GM12874 (cell line): ENCODE measurements around the gene CBFA2T3.

ENCODE experiments used
- TF ChIP-seq, protein P1 (sequence below): IDR thresholded peaks from 2 replicates; pipeline ENCODE4 v1.5.1; 2011; ENCODE audit warnings: low read depth, mild to moderate bottlenecking, control low read depth, low read length, moderate library complexity; ENCODE audit not compliant: insufficient read depth

The CBFA2T3 gene

DNA sequence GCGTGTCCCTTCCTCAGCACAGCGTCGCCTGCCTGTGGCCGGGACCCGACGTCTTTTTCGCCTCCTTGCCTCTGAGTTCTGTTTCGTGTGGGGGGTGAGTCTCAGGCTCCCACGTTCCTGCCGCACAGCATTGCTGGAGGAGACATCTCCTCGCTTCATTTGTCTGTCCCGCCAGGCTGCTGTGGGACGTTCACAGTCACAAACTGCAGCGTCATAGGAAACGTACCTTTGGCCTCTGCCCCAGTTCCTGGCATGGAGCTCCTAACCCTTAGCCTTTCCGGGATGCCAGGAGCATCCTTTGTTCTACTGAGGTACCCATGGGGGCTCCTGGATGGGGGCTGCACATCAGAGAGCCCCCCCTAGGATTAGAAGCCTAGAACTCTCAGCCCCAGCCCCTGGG, 18.2 kb upstream of the CBFA2T3 start:
- TF ChIP-seq, protein P1, sequence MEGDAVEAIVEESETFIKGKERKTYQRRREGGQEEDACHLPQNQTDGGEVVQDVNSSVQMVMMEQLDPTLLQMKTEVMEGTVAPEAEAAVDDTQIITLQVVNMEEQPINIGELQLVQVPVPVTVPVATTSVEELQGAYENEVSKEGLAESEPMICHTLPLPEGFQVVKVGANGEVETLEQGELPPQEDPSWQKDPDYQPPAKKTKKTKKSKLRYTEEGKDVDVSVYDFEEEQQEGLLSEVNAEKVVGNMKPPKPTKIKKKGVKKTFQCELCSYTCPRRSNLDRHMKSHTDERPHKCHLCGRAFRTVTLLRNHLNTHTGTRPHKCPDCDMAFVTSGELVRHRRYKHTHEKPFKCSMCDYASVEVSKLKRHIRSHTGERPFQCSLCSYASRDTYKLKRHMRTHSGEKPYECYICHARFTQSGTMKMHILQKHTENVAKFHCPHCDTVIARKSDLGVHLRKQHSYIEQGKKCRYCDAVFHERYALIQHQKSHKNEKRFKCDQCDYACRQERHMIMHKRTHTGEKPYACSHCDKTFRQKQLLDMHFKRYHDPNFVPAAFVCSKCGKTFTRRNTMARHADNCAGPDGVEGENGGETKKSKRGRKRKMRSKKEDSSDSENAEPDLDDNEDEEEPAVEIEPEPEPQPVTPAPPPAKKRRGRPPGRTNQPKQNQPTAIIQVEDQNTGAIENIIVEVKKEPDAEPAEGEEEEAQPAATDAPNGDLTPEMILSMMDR: no peak

DNA sequence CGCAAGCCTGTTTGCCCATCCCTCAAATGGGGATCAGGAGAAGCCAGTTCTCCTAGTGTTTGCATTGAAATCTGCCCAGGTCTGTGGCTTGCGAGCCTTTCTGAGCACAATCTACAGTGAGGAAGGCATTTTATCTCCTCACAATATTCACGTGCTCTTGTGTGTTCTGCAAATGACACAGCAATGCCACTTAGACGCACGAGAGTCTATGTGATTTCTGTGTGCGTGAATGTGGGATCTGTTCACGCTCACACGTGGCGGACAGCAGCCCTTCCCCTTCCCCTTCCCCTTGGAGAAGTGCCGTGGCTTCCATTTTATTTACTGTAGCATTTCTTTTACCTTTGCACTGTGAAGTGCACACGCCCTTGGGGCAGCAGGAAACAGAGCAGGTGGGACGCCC, 17.7 kb upstream of the CBFA2T3 start:
- TF ChIP-seq, protein P1: no peak

DNA sequence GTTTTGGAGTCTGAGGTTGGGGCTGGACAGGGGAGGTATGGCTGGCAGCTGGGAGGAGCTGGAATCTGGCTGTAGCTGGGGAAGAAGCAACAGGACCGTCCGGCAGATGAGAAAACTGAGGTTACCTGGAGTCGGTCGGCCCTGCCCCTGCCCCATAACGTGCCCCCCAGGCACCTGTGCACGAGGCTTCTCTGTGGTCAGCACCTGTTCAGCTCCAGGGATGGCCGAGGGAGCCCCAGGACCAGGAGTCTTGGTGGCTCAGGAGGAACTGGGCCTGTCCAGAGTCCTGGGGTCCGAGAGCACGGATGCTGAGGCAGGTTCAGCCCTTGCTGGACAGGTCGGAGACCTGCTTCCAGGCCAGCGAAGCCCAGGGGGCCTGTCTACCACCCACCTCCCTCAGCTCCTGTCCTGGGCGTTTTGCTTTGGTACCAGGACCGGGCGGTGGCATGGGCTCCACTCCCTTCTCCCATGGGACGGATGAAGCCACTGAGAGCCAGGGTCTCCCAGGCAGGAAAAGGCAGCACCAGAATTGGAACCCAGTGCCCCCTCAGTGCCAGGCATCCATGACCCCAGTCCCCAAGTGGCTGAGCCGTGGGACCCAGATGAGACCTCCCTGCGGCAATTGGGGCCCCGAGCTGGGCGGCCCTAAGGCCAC, 17.1 kb upstream of the CBFA2T3 start:
- TF ChIP-seq, protein P1: no peak

DNA sequence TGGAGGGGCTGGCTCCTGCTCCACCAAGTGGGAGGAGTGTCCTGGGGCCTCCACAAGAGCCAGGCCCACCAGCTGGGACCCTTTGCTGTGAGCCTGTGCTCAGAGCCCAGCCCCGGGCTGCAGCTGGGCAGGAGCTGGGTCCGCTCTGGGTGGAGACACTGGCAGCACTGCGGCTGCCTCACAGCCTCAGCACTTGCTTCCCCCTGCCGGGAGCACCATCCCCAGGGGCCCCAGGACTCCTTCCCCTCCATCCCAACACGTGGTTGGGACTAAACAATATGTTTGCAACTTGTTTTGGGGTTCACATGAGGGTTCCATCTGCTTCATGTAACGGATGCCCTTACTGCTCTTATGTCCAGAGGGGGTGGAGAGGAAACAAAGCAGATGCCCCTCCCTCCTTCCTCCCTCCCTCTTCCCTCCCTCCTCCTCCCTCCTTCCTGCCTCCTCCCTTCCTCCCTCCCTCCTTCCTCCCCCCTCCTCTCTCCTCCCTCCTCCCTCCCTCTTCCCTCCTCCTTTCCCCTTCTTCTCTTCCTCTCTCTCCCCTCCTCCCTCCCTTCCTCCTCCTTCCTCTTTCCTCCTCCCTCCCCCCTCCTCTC, 16.3 kb upstream of the CBFA2T3 start:
- TF ChIP-seq, protein P1: no peak

DNA sequence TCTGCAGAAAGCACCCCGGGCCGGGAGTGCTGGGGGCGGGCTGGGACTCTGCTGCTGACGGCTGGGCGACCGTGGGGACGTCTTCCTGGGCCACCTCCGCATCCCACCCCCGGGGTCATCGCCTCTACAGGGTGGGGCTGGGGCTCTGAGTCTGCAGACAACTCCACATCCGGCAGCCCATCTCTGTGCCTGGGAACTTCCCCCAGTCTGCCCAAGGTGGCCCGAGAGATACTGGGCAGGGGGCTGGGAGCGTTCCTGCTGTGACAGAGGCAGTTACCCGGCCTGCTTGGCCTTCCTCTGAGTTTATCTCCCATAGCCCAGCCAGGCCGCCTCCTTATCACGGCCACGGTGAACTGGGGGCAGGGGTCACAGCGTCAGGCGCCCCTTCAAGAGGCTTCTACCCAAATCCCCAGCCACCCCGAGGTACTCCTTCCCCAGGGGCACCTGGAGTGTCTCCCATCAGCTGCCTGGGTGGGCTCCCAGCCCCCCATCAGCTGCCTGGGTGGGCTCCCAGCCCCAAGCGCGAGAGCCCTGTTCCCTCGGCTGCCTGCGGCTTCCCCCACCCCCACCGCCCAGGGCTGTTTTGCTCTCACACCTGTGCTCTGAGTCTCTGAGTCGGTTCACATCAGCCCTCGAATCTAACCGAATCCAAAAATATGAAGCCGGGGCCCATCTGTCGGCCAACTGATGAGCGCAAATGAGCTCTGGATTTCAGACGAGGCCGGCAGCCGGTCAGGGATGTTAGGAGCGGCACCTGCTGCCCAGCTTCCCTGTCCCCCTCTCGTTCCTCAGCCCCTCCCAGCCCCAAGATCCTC, 15.6 kb upstream of the CBFA2T3 start:
- TF ChIP-seq, protein P1: no peak

DNA sequence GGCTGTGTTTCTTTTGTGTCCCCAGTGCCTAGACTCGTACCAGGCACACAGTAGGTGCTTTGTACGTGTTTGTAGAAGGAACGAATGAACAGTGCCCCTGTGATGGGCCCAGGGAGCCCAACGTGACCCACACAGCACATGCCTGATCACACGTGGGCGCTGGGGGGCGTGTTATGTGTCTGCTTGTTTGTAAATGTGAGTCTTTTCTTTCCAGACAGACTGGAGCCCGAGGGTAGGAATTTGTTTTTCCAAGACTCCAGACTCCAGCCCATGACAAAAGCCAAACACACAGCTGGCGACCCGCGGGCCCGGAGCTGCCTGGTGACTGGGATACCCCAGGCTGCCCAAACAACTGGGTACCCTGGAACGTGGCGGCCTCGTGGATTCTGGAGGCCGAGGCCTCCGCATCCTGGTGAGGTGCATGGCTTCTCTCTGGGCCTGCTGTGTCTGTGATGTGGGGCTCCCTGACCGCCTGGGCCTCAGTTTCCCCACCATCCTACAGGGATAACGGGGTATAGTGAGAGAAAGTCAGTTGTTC, 14.9 kb upstream of the CBFA2T3 start:
- TF ChIP-seq, protein P1: no peak

DNA sequence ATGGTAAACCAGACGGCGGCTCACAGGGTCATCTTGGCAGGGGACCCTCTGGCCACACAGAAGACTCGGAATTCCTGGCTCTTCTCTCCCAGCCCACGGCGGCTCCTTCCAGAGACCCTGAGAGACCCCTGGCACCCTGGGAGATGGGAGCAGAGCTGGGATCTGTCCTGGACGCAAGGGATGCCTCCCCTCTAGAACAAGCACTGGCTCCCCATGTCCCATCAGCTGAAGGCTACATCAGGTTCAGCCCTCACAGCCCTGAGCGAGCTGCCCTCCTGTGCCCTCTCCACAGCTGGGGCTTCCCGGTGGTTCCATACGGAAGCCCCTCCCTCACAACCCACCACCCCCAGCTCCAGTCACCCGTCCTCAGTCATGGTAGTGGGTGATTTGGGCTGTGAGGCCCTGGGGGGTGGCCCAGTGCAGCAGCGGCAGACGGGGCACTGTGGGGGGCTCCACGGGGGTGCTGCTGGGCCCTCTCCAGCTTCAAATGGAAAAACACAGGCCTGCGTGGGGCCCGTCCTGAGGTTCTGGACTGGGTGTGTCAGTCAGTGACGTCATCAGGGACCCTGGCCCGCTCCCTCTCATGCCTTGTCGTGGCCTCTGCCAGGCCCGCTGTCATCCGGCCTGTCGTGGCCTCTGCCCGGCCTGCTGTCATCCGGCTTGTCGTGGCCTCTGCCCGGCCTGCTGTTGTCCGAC, 13.0 kb upstream of the CBFA2T3 start:
- TF ChIP-seq, protein P1: no peak
